Mononuclear cell (primary cell): ENCODE results near the gene TAS2R30. TPM values are rescaled to one million over a fixed set of nuclear protein-coding genes. Genes with fewer than 3 reads are reported as not detected.

Experiments
- H3K27me3 ChIP-seq: 2 replicates; pipeline ENCODE4 v1.6.0; 2011; ENCODE audit warnings: low read length, control low read depth; ENCODE audit not compliant: insufficient read depth
- H3K4me1 ChIP-seq: 2 replicates; pipeline ENCODE4 v1.5.1; 2011; ENCODE audit warnings: mild to moderate bottlenecking, low read length, control low read depth; ENCODE audit not compliant: insufficient read depth
- H3K4me3 ChIP-seq: 2 replicates; pipeline ENCODE4 v1.5.1; 2011; ENCODE audit warnings: mild to moderate bottlenecking, low read length, moderate library complexity
- H3K9me3 ChIP-seq: 2 replicates; pipeline ENCODE4 v1.5.1; 2011; ENCODE audit warnings: low read depth, mild to moderate bottlenecking, control low read depth, low read length
- total RNA-seq: library from RNA; depleted of rRNA; stranded (reverse); fragments of >200 nt; gene quantifications from one replicate; pipeline ENCODE4 v1.2.3, GENCODE V29; 2012

TAS2R30 gene
- 21.8 TPM for total RNA-seq

GRCh38 chr12:11134305-11134704 lies at the start of gene TAS2R30:
TSS of gene TAS2R30 (minus strand) at chr12:11134644. CDS start at chr12:11134244, 400 bp downstream.
- Histone ChIP-seq H3K4me1 (no peaks in the 10 kb centered on the region), H3K9me3 (no peaks in the 10 kb centered on the region), H3K27me3 (no peaks in the 10 kb centered on the region), H3K4me3 (no peak within 1 kb of the TSS)

- Histone ChIP-seq H3K4me3 (no peak overlapping the region), H3K27me3 (no peaks in the 10 kb centered on the region), H3K9me3 (no peaks in the 10 kb centered on the region), H3K4me1 (no peaks in the 10 kb centered on the region)
These were observed 48.6 kb upstream of the TAS2R30 start for GRCh38 chr12:11183011-11183410.

GRCh38 chr12:11182529-11182928 lies 48.1 kb upstream of the TAS2R30 start:
- no peaks in the 10 kb centered on the region for H3K27me3 ChIP-seq
- H3K4me1 ChIP-seq: no peaks in the 10 kb centered on the region
- no peak overlapping the region for H3K4me3 ChIP-seq
- no peaks in the 10 kb centered on the region for H3K9me3 ChIP-seq

GRCh38 chr12:11178250-11178649 lies 43.8 kb upstream of the TAS2R30 start:
- no peaks in the 10 kb centered on the region for H3K27me3 ChIP-seq
- no peaks in the 10 kb centered on the region for H3K4me1 ChIP-seq
- H3K9me3 ChIP-seq: no peaks in the 10 kb centered on the region
- no peak overlapping the region for H3K4me3 ChIP-seq

- H3K4me3 ChIP-seq: no peak overlapping the region
- H3K9me3 ChIP-seq: no peaks in the 10 kb centered on the region
- peaks cover 24% of the 10 kb centered on the region for H3K4me1 ChIP-seq
- no peaks in the 10 kb centered on the region for H3K27me3 ChIP-seq
These were observed 39.6 kb upstream of the TAS2R30 start for GRCh38 chr12:11174022-11174421.

GRCh38 chr12:11171969-11172675 lies 37.7 kb upstream of the TAS2R30 start:
- no peaks in the 10 kb centered on the region for H3K9me3 ChIP-seq
- H3K4me3 ChIP-seq: peak overlapping the region; percentile 78
- peaks cover 24% of the 10 kb centered on the region for H3K4me1 ChIP-seq
- no peaks in the 10 kb centered on the region for H3K27me3 ChIP-seq

- H3K4me1 ChIP-seq: peaks cover 24% of the 10 kb centered on the region
- peak within 1 kb of the TSS; percentile 78 for H3K4me3 ChIP-seq
- H3K9me3 ChIP-seq: no peaks in the 10 kb centered on the region
- H3K27me3 ChIP-seq: no peaks in the 10 kb centered on the region
These were observed 36.9 kb upstream of the TAS2R30 start, which contains the start of gene SMIM10L1 for GRCh38 chr12:11171145-11171968. TSS of gene SMIM10L1 (plus strand) at chr12:11171194. CDS start at chr12:11171357, 163 bp downstream.

- H3K4me3 ChIP-seq: peak overlapping the region; percentile 78
- H3K9me3 ChIP-seq: no peaks in the 10 kb centered on the region
- peaks cover 24% of the 10 kb centered on the region for H3K4me1 ChIP-seq
- no peaks in the 10 kb centered on the region for H3K27me3 ChIP-seq
These were observed 36.3 kb upstream of the TAS2R30 start for GRCh38 chr12:11170810-11171144.

GRCh38 chr12:11166300-11166699 lies 31.9 kb upstream of the TAS2R30 start:
- Histone ChIP-seq H3K4me1 (peaks cover 16% of the 10 kb centered on the region), H3K27me3 (no peaks in the 10 kb centered on the region), H3K9me3 (no peaks in the 10 kb centered on the region), H3K4me3 (no peak overlapping the region)

GRCh38 chr12:11164384-11164783 lies 29.9 kb upstream of the TAS2R30 start:
- Histone ChIP-seq H3K4me3 (no peak overlapping the region), H3K4me1 (peaks cover 4% of the 10 kb centered on the region), H3K9me3 (no peaks in the 10 kb centered on the region)

GRCh38 chr12:11162502-11162901 lies 28.1 kb upstream of the TAS2R30 start:
- H3K4me3 ChIP-seq: no peak overlapping the region
- H3K9me3 ChIP-seq: no peaks in the 10 kb centered on the region
- H3K27me3 ChIP-seq: no peaks in the 10 kb centered on the region
- H3K4me1 ChIP-seq: no peaks in the 10 kb centered on the region

More at GRCh38 chr12:11164384-11164783, 29.9 kb upstream of the TAS2R30 start:
- H3K27me3 ChIP-seq: no peaks in the 10 kb centered on the region

- no peaks in the 10 kb centered on the region for H3K9me3 ChIP-seq
- H3K27me3 ChIP-seq: no peaks in the 10 kb centered on the region
- no peak overlapping the region for H3K4me3 ChIP-seq
- H3K4me1 ChIP-seq: no peaks in the 10 kb centered on the region
These were observed 24.5 kb upstream of the TAS2R30 start for GRCh38 chr12:11158885-11159444.

GRCh38 chr12:11154400-11154925 lies 20.0 kb upstream of the TAS2R30 start:
- H3K4me3 ChIP-seq: no peak overlapping the region
- H3K27me3 ChIP-seq: no peaks in the 10 kb centered on the region
- H3K9me3 ChIP-seq: no peaks in the 10 kb centered on the region
- H3K4me1 ChIP-seq: no peaks in the 10 kb centered on the region

GRCh38 chr12:11152725-11153124 lies 18.3 kb upstream of the TAS2R30 start:
- Histone ChIP-seq H3K27me3 (no peaks in the 10 kb centered on the region), H3K4me3 (no peak overlapping the region), H3K9me3 (no peaks in the 10 kb centered on the region), H3K4me1 (no peaks in the 10 kb centered on the region)

GRCh38 chr12:11150832-11151231 lies 16.4 kb upstream of the TAS2R30 start:
- H3K4me1 ChIP-seq: no peaks in the 10 kb centered on the region
- H3K4me3 ChIP-seq: no peak overlapping the region
- no peaks in the 10 kb centered on the region for H3K27me3 ChIP-seq
- H3K9me3 ChIP-seq: no peaks in the 10 kb centered on the region
